GM18526 (cell line): ENCODE measurements around the gene FOCAD.

Source experiments
- POLR2A ChIP-seq: IDR thresholded peaks from 3 replicates; pipeline ENCODE4 v1.6.1; 2011; ENCODE audit not compliant: insufficient read length; ENCODE audit errors: extremely low read depth

The FOCAD gene

DNA sequence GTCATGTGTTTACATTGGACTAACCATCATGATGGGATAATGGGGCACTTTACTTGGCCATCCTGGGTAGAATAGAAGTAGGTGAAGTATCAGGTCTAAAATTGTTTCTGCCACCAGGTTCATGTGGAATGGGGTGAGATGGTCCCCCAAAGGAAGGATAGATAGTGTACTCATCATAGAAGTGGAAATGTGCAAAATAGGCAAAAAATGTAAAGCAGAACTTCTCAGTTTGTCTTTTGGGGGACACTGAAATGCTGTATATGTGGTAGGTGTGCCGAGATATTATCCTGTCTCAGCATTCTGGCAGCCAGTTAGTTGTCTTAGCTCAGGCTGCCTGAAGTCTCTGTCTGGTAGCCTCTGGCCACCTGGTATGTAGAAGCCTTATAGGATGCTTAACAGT, 107.6 kb downstream of the FOCAD start:
- TF ChIP-seq POLR2A: no peak

DNA sequence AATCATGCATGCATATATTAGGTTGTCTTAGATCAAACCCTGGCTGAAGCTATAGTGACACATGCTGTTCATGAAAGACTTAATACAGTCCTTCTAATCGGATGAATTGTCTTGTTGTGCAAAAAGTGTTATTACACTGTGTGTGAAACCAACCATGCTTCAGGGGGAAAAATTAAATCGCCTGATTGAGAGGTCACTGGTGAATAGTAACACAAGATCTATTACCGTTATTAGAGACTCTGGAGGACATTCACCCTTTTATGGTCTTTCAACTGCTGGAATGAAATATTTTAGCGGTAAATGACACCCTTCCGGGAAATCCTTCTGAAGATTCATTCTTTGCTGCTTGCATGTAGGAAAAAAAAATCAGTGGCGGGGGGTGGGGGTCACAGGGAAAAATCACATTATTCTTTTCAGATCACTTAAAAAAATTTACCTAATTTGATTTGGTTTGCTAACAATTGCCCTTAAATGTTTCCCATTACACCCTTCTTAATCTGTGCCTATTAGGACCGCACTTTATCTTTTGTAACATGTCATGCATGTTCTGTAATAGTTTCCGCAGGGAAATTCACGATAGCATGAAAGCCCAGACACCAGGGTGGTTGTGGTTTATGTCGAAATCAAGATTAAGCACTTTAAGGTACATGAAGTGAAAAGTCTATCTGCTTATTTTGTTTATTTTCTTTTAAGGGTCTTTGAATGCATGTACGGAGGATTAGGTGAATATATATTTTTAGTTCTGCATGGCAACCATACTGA, 120.6 kb downstream of the FOCAD start:
- no peak for TF ChIP-seq POLR2A

DNA sequence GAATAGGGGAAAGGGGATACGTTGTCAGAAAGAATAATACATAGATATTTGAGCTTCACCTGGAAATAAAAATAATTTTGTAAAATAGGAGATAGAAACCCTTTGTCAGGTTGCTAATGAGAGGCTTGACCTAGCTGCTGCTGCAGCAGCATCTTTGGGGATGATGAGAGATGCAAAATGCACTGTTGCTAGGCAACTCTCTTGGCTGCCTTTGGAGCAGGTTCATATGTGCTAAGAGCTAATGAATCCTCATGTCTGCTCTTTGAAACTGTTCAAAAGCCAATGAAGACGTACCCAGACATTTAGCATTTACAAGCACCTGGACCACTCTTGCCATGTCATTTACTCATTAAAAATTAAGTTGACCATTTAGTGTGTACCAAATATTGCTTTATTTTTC, 121.7 kb downstream of the FOCAD start:
- TF ChIP-seq POLR2A: no peak

DNA sequence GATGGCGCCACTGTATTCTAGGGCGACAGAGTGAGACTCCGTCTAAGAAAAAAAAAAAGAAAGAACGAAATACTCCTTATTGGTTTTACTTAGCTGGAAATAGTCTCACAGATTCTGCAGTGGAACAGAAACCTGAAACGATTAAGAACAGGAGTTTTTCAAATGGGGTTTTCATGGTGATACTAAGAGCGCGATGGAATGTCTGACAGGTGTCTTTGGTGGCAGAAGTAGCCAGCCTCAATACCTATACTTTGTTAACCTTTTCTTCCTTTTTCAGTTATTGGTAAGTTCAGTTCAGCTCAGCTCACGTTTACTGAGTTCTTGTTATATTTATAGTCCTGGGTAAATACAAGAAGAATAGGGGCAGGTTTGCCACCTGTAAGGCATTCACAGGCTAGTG, 123.9 kb downstream of the FOCAD start:
- TF ChIP-seq POLR2A: no peak

DNA sequence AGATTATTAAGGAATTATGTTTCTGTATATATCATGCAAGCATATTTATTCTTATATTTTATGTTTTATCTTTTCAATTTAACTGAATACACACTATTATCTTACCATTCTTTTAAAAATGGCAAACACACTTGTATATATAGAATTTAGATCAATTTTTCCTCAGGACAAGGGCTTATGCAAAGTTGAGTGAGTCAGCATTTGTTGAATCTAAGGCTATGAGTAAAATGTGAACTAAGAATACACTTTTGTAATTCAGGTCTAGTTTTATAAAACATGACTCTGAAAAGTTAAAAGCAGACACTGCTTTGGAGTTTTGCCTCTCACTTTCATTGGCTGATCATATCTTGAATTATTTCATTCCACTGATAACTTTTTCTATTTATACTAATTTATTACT, 127.8 kb downstream of the FOCAD start:
- TF ChIP-seq POLR2A: no peak

DNA sequence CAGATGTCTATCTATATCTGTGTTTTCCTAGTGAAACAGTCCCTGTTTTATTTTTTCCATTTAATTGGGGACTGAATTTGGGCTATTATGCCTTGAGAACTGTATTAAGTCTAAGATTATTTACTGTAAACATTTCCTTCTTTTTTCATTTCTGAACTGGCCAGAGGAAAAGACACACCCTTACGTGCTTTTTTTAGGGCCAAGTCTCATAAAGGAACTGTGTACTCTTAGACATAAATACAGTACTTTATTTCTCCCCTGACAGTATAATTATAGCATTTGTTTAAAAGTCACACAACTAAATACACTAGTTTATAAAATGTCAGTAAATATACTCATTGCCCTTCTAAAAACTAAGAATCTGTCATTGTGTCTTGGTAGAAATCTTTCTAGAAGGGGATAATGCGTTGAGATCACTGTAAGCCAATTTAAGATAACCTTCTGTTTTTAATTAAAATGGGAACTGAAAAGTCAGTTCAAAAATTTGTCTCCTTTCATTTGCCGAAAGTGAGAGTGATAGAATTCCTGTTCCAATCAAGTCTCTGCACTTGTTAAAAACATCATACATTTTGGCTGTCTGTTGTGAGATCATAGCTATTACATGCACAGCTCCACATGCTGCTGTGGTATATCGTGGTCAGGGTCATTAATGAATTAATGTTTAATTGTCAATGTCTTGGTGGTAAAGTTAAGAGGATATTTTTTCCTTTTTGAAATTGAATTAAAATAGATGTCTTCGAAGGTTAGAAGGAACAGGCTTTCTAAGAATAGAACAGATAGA, 132.1 kb downstream of the FOCAD start:
- no peak for TF ChIP-seq POLR2A

DNA sequence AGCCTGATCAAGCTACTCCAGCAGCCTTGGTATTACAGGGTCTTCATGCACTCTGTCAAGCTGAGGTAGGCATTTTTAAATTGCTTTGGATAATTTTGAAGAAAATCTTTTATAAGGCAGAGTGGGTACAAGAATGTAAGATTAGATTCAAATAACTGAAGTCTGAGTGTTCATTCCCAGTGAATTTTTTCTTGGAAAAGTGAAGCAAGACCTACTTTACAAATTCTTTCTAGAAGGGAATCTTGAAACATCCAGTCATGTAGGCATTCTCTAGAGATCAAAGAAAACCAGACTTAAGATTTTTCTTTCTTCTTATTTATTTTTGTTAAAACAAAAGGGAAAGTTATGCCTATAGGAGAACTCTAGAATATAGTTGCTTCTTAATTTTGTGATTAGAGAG, 139.0 kb downstream of the FOCAD start:
- TF ChIP-seq POLR2A: no peak

DNA sequence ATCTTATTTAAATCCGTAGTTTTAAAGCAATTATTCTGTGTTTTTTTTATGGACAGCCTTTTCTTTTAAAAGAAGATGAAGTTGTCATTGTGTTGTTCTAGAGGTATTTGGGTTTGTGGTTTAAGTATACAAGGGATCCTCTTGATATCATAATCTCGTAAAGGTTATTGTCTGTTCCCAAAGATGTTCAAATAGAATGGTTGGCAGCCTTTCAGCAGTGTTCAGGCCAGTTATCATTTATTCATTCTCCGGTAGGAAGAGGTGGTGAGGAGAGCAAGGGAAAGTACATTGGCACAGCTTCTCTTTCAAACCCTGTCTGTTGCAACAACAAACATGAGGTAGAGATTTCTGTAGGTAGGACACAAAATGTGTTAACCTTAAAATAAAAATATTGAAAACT, 147.0 kb downstream of the FOCAD start:
- TF ChIP-seq POLR2A: no peak

DNA sequence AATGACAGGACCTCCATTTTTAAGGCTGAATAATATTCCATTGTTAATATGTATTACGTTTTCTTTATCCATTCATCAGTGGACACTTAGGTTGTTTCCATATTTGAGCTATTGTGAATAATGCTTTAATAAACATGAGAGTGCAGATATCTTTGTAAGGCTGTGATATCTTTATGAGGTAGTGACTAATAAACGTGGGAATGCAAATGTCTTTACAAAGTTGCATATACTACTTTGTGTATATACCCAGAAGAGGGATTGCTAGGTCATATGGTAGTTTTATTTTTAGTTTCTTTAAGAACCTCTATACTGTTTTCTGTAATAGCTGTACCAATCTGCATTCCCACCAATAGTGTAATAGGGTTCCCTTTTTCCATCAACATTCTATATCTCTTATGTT, 148.7 kb downstream of the FOCAD start:
- no peak for TF ChIP-seq POLR2A

DNA sequence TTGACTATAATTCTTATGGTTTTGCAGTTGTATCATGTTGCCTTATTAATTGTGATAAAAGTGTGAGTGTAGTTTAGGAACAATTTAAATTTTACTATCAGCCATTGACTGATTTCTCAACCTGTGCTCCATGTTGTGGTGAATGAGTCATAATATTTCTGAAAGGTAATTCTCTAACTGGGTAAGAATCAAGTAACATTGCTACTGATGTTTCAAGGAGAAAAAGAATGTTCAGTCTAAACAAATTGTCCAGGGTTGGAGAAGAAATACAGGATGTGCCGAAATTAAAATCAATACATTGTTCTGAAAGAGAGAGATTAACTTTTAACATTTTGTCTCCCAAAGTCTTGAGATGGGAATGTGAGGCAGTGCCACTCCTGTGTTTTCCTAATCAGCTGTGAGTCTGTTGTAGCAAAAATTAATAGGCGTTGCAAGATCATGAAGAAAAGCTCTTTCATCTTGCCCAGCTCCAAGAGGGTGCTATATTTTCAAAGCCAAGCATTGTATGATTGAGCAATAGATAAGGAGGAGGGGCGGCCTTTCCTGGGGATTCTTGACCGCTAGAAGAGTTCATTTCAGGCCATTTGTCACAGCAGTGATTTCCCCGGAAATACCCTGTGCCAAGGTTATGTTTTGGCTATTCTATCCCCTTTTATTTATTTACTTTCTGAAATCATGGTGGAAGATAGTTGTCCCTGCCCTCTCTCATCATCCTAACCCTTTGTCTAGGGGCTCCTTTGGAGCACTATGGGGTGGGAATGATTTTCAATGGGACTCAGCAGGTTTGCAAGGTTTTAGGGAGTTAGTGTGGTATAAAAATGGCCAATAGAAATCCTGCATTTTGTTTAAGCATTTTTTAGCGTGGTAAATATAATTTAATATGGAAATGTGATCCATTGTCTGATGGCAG, 151.6 kb downstream of the FOCAD start:
- TF ChIP-seq POLR2A: no peak

DNA sequence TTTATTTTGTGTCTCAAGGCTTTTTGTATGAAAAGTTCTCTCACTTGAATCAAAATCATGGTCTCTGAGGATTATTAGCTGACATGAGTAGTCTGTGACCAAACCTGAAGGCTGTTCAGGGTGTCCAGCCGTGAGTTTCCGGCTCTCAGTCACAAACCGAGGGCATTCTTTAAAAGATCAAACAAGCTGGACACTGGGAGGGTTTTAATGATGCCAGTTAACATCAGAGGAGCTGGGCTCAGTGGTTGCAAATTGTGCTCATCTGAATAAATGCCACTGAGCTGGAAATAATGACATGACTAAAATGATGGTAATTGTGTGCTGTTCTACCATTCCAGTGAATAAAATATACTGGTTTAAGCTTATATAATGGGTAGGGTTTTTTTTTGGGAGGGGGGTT, 153.1 kb downstream of the FOCAD start:
- no peak for TF ChIP-seq POLR2A

DNA sequence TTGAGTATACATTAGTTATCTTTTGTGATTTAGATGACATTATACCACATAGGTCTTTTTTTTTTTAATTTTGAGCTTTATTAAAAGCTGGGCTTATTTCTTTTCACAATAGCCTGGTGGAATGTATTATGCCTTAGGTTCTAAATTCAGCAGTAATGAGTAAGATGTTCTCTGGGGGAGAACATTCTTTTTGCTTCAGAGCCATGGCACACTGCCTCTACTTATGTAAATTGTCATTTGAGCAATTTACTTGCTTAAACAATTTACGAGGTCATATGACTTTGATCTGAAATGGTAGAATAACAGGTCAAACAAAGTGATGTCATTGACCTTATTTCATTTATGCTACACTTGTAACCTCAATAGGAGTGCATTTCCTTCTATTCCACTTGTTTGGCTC, 154.2 kb downstream of the FOCAD start:
- TF ChIP-seq POLR2A: no peak

DNA sequence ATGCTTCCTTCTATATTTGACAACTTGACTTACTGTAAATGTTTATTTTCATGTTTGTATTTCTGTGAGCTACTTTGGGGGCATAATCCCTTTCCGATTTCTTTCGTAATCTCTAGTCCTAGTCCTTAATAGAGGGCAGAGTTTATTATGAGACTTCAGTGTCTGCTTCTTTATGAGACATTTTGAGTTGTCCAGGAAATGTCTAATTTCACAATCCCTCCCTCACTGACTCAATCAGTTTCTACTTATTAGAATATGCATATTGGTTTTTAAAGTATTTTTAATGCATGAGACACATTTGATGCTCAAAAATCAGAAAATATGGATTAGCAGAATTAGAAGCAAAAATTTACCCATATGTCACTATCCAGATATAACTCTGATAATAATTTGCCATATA, 160.9 kb downstream of the FOCAD start:
- no peak for TF ChIP-seq POLR2A

DNA sequence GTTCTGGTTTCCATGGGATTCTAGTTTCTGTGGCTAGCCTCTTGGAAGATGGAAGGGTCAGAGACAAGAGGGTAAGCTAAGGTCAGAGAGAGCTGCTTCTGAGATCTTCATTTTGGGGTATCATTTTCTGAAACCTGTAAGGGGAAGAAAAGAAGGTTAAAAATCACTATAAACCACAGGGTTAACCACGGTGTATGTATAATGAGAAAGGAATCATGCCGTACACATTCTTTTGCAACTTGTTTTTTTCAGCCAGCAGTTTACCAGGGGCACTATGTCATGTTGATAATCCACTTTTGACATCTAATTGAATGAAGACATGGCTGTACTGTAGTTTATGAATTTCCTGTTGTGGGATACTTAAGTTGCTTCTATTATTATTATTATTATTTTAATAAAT, 164.4 kb downstream of the FOCAD start:
- no peak for TF ChIP-seq POLR2A

DNA sequence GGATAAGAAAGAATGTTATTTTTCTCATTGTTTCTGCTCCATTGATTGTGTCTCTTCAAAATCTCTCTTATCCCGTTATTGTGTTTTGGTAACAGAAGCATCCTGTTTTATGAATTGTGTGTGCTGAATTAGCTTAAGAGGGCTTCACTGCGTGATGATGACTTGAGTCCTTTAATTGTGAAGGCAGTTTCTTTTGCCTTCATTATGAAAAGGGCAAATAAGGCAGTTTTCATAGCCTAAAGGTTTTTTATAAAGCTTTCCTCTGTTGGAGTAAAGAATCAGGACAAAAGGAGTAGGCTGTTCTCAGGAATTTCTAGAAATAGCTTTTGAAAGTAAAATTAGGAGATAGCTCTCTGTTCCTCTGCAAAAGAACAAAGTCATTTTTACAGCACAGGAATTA, 169.8 kb downstream of the FOCAD start:
- no peak for TF ChIP-seq POLR2A

DNA sequence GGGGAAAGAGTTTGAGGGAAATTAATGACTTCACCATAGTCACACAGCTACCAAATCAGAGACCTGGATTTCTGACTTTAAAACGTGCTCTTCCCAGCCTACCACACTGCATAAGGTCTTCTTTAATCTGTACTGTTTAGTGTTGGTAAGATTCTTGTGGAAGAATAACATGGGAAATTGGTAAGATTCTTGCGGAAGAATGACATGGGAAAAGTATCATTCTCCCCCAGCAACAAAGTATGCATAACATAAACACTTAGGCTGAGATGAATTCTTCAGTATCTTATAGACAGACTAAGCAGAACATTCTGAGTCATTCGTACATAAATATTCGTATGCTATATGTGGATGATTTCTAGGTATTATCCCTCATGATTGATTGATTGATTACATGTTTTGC, 170.4 kb downstream of the FOCAD start:
- no peak for TF ChIP-seq POLR2A
